Loucy (cell line): Measurements from ENCODE around the gene KLF9.

Source experiments
- H2AFZ ChIP-seq: fragments of 200-600 bp; sonication (generic); 2 replicates; pipeline ENCODE4 v1.6.0; 2016; ENCODE audit warnings: antibody characterized with exemption, mild to moderate bottlenecking, low read length, moderate library complexity
- H3F3A ChIP-seq: fragments of 200-600 bp; 2 replicates; pipeline ENCODE4 v1.6.0; 2016; ENCODE audit warnings: antibody characterized with exemption, low read depth, mild to moderate bottlenecking
- H3K27me3 ChIP-seq: fragments of 200-600 bp; sonication (generic); 2 replicates; pipeline ENCODE4 v1.6.1; 2014; ENCODE audit warnings: low read length, mild to moderate bottlenecking; ENCODE audit not compliant: insufficient read depth, poor library complexity, severe bottlenecking
- H3K36me3 ChIP-seq: fragments of 200-600 bp; sonication (generic); 2 replicates; pipeline ENCODE4 v1.6.1; 2016; ENCODE audit warnings: low read length; ENCODE audit not compliant: insufficient read depth
- H3K4me1 ChIP-seq: fragments of 200-600 bp; sonication (generic); 2 replicates; pipeline ENCODE4 v1.5.1; 2014; ENCODE audit warnings: low read length, mild to moderate bottlenecking; ENCODE audit not compliant: insufficient read depth, poor library complexity, severe bottlenecking
- H3K4me2 ChIP-seq: fragments of 200-600 bp; sonication (generic); 2 replicates; pipeline ENCODE4 v1.6.0; 2014; ENCODE audit warnings: antibody characterized with exemption, low read length, low read depth, mild to moderate bottlenecking; ENCODE audit not compliant: poor library complexity, severe bottlenecking
- H3K4me3 ChIP-seq: fragments of 200-600 bp; sonication (generic); 2 replicates; pipeline ENCODE4 v1.5.1; 2014; ENCODE audit warnings: low read length, mild to moderate bottlenecking, mixed read lengths; ENCODE audit not compliant: poor library complexity, severe bottlenecking
- H3K79me2 ChIP-seq: fragments of 200-600 bp; sonication (generic); 2 replicates; pipeline ENCODE4 v1.6.1; 2014; ENCODE audit warnings: low read length; ENCODE audit not compliant: insufficient read depth
- H3K9ac ChIP-seq: fragments of 200-600 bp; sonication (generic); 2 replicates; pipeline ENCODE4 v1.6.0; 2014; ENCODE audit warnings: mild to moderate bottlenecking, low read depth, low read length, moderate library complexity; ENCODE audit not compliant: poor library complexity, severe bottlenecking
- H3K9me2 ChIP-seq: fragments of 200-600 bp; sonication (generic); replicated peaks from 2 replicates; pipeline ENCODE4 v1.6.1; 2016; ENCODE audit warnings: low read depth, low read length, mixed read lengths
- H3K9me3 ChIP-seq: fragments of 200-600 bp; sonication (generic); 2 replicates; pipeline ENCODE4 v1.6.1; 2014; ENCODE audit warnings: mild to moderate bottlenecking, antibody characterized with exemption, low read length, low read depth; ENCODE audit not compliant: insufficient read depth
- H4K20me1 ChIP-seq: fragments of 200-600 bp; sonication (generic); 2 replicates; pipeline ENCODE4 v1.6.0; 2014; ENCODE audit warnings: antibody characterized with exemption, low read length, mild to moderate bottlenecking; ENCODE audit not compliant: insufficient read depth, poor library complexity, severe bottlenecking
- CTCF ChIP-seq: fragments of 200-600 bp; sonication (generic); conservative IDR thresholded peaks from 2 replicates; pipeline ENCODE4 v1.5.1; 2014; ENCODE audit warnings: mild to moderate bottlenecking, antibody characterized with exemption, low read length
- EZH2phosphoT487 ChIP-seq: fragments of 200-600 bp; IDR thresholded peaks from 2 replicates; pipeline ENCODE4 v1.6.1; 2018; ENCODE audit warnings: antibody characterized with exemption, mild to moderate bottlenecking, moderate library complexity, borderline replicate concordance

The KLF9 gene

GRCh38 chr9:70457235-70457634 lies 42.8 kb upstream of the KLF9 start:
- H3K9me2 ChIP-seq: no peaks in the 10 kb centered on the region
- no peaks in the 10 kb centered on the region for H3F3A ChIP-seq
- no peak overlapping the region for H2AFZ ChIP-seq
- no peaks in the 10 kb centered on the region for H3K79me2 ChIP-seq
- no peak overlapping the region for H3K9ac ChIP-seq
- TF ChIP-seq CTCF: no peak
- TF ChIP-seq EZH2phosphoT487: no peak
- H4K20me1 ChIP-seq: no peaks in the 10 kb centered on the region
- no peak overlapping the region for H3K4me3 ChIP-seq
- H3K36me3 ChIP-seq: no peaks in the 10 kb centered on the region
- no peaks in the 10 kb centered on the region for H3K4me1 ChIP-seq
- no peaks in the 10 kb centered on the region for H3K27me3 ChIP-seq
- H3K4me2 ChIP-seq: no peak overlapping the region
- H3K9me3 ChIP-seq: no peaks in the 10 kb centered on the region

- Histone ChIP-seq H3K27me3 (no peaks in the 10 kb centered on the region), H2AFZ (0 out of 2 replicates have a peak overlapping the region, but pooled peaks have one; percentile 4), H3K9me2 (no peaks in the 10 kb centered on the region)
These were observed 41.7 kb upstream of the KLF9 start for GRCh38 chr9:70455993-70456704.

GRCh38 chr9:70452365-70452764 lies 37.9 kb upstream of the KLF9 start:
- H3K36me3 ChIP-seq: no peaks in the 10 kb centered on the region
- no peak overlapping the region for H3K4me3 ChIP-seq
- no peaks in the 10 kb centered on the region for H3K79me2 ChIP-seq
- peaks cover 2% of the 10 kb centered on the region for H3K4me1 ChIP-seq
- no peak overlapping the region for H3K9ac ChIP-seq
- H3K9me3 ChIP-seq: no peaks in the 10 kb centered on the region
- H3F3A ChIP-seq: no peaks in the 10 kb centered on the region
- H3K9me2 ChIP-seq: no peaks in the 10 kb centered on the region
- no peaks in the 10 kb centered on the region for H3K27me3 ChIP-seq
- no peaks in the 10 kb centered on the region for H4K20me1 ChIP-seq
- no peak overlapping the region for H2AFZ ChIP-seq
- TF ChIP-seq EZH2phosphoT487 (no peak), CTCF (no peak)
- no peak overlapping the region for H3K4me2 ChIP-seq

More at GRCh38 chr9:70455993-70456704, 41.7 kb upstream of the KLF9 start:
- H3K36me3 ChIP-seq: no peaks in the 10 kb centered on the region
- H3K4me2 ChIP-seq: no peak overlapping the region
- TF ChIP-seq CTCF (no peak), EZH2phosphoT487 (no peak)
- H3K9me3 ChIP-seq: no peaks in the 10 kb centered on the region
- H4K20me1 ChIP-seq: no peaks in the 10 kb centered on the region
- H3F3A ChIP-seq: no peaks in the 10 kb centered on the region
- H3K4me3 ChIP-seq: no peak overlapping the region
- no peaks in the 10 kb centered on the region for H3K4me1 ChIP-seq
- no peak overlapping the region for H3K9ac ChIP-seq
- H3K79me2 ChIP-seq: no peaks in the 10 kb centered on the region
